Measurements from ENCODE around the gene INSIG2. TPM values are rescaled to one million over a fixed set of nuclear protein-coding genes. Genes with fewer than 3 reads are reported as not detected.

Gene INSIG2
- total and polyA plus RNA-seq, 9 donors = 12.9 to 24.2 (median 17.3) TPM

DNA sequence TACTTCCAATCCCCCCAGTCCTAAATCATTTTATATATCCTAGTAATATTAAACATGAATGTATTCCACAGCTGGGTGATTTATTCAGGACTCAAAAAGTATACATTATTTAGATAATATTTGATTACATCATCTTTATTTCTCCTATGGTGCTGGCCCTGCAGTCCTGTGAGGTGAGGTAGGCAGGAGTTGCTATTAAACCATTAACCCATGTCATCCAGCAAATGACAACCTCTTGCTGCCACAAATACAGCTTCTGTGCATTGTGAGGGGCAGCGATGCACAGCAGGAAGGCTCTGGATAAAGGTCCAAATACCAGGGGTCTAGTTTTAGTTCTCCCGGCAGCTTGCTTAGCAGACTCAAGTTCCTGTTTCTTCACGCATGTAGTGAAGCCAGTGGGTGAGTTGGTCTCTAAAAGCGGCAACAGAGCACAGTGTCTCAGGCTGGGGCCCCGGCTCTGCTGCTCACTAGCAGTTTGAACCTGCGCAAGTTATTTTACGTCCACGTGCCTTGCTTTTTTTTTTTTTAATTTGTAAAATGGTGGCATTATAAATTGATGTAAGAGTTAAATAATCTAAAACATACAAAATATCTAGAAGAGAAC is 36.1 kb downstream of the INSIG2 start:
- Histone ChIP-seq H3K27me3 (ENCODE audit: control insufficient read depth, insufficient read depth, low read length) (no peaks in the 10 kb centered on the region), H3K4me1 (ENCODE audit: control insufficient read depth, insufficient read depth, low read length) (peaks cover 14% of the 10 kb centered on the region), H3K27ac (ENCODE audit: low read length) (peak overlapping the region; percentile 65), H3K4me3 (ENCODE audit: low read length) (no peak overlapping the region), H3K36me3 (ENCODE audit: control insufficient read depth, insufficient read depth, low read length) (no peaks in the 10 kb centered on the region), H3K9me3 (replicated peaks; ENCODE audit: control insufficient read depth, low read depth, low read length) (no peaks in the 10 kb centered on the region)
- WGBS (ENCODE audit: insufficient coverage) = 19% methylated on average over 5 of the region's 8 CpGs
- DNase-seq = no peak

DNA sequence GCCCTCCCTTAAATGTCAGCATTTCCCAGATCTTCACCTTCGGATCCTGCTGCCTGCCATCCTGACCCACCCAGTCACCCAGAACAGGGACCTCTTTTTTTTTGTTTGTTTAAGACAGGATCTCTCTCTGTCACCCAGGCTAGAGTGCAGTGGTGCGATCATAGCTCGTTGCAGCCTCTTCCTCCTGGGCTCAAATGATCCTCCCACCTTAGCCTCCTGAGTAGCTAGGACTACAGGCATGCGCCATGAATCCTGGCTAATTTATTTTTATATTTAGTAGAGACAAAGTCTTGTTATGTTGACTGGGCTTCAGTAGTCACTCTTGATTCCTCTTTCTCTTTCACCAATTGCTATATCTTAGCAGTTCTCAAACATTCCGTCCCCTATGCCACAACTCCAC is 39.0 kb downstream of the INSIG2 start:
- no peaks in the 10 kb centered on the region for H3K27me3 ChIP-seq (ENCODE audit: control insufficient read depth, insufficient read depth, low read length)
- H3K9me3 ChIP-seq (replicated peaks; ENCODE audit: control insufficient read depth, low read depth, low read length) = no peaks in the 10 kb centered on the region
- no peak overlapping the region for H3K4me3 ChIP-seq (ENCODE audit: low read length)
- 90% methylated on average over 2 of the region's 5 CpGs for WGBS (ENCODE audit: insufficient coverage)
- no peak overlapping the region for H3K27ac ChIP-seq (ENCODE audit: low read length)
- H3K36me3 ChIP-seq (ENCODE audit: control insufficient read depth, insufficient read depth, low read length) = no peaks in the 10 kb centered on the region
- DNase-seq = no peak
- H3K4me1 ChIP-seq (ENCODE audit: control insufficient read depth, insufficient read depth, low read length) = peaks cover 9% of the 10 kb centered on the region

DNA sequence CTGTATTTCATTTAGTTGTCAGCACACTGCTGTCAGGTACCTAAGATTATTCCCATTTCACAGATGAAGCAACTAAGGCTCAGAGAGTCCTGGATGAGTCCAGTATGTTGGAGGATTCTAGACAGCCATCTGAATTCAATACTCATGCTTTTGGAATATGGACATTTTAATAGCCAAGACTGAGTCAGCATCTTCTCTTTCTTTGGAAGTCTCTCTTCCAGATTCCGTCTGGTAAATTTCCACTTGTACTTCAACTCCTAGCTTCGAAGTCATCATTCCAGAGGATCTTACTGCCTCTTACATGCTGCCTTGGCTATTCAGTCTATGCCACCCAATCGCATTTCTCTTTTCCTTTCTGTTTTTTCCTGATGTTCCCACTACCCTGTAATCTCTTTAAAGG is 40.6 kb downstream of the INSIG2 start:
- peaks cover 5% of the 10 kb centered on the region for H3K4me1 ChIP-seq (ENCODE audit: control insufficient read depth, insufficient read depth, low read length)
- no peaks in the 10 kb centered on the region for H3K9me3 ChIP-seq (replicated peaks; ENCODE audit: control insufficient read depth, low read depth, low read length)
- no peak for DNase-seq
- H3K27me3 ChIP-seq (ENCODE audit: control insufficient read depth, insufficient read depth, low read length) = no peaks in the 10 kb centered on the region
- H3K4me3 ChIP-seq (ENCODE audit: low read length) = no peak overlapping the region
- H3K27ac ChIP-seq (ENCODE audit: low read length) = no peak overlapping the region
- H3K36me3 ChIP-seq (ENCODE audit: control insufficient read depth, insufficient read depth, low read length) = no peaks in the 10 kb centered on the region
- 86% methylated on average over 3 of the region's 3 CpGs for WGBS (ENCODE audit: insufficient coverage)

DNA sequence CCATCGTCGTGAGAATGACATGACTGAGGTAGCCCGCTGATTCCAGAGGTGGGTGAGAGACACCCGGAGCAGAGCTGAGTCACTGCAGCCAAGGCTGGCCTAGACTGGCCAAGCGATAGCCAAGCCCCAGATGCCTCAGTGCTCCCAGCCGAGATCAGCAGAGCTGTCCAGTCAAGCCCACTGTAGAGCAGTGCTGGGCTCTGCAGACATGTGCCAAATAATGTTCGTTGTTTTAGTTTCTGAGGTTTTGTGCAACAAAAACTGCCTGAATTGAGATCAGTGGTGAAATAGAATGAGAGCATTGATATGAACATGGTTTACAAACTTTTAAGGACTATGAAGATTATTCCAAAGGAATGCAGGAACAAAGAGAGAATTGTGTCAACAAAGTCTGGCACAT is 42.1 kb downstream of the INSIG2 start:
- H3K27me3 ChIP-seq (ENCODE audit: control insufficient read depth, insufficient read depth, low read length) = no peaks in the 10 kb centered on the region
- H3K4me1 ChIP-seq (ENCODE audit: control insufficient read depth, insufficient read depth, low read length) = peaks cover 4% of the 10 kb centered on the region
- no peak overlapping the region for H3K4me3 ChIP-seq (ENCODE audit: low read length)
- no peak overlapping the region for H3K27ac ChIP-seq (ENCODE audit: low read length)
- H3K9me3 ChIP-seq (replicated peaks; ENCODE audit: control insufficient read depth, low read depth, low read length) = no peaks in the 10 kb centered on the region
- no peak for DNase-seq
- no peaks in the 10 kb centered on the region for H3K36me3 ChIP-seq (ENCODE audit: control insufficient read depth, insufficient read depth, low read length)
- 80% methylated on average over 7 of the region's 7 CpGs for WGBS (ENCODE audit: insufficient coverage)

DNA sequence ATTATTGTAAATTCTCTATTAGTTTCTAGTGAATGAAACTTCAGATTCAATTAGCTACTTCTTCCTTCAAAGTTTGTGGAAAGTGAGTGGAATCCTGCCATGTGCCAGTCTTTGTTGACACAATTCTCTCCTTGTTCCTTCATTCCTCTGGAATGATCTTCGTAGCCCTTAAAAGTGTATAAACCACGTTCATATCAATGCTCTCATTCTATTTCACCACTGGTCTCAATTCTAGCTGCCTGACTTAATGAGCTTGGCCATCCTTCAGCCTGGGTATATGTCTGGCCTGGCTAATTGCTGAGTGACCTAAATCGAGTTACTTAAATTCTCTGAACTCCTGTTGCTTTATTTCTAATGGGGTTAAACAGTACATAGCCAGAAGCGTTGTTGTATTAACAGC is 43.5 kb downstream of the INSIG2 start:
- WGBS (ENCODE audit: insufficient coverage) = 70% methylated on average over 1 of the region's 4 CpGs
- Histone ChIP-seq H3K27me3 (ENCODE audit: control insufficient read depth, insufficient read depth, low read length) (no peaks in the 10 kb centered on the region), H3K27ac (ENCODE audit: low read length) (no peak overlapping the region), H3K9me3 (replicated peaks; ENCODE audit: control insufficient read depth, low read depth, low read length) (no peaks in the 10 kb centered on the region), H3K4me3 (ENCODE audit: low read length) (no peak overlapping the region), H3K36me3 (ENCODE audit: control insufficient read depth, insufficient read depth, low read length) (no peaks in the 10 kb centered on the region), H3K4me1 (ENCODE audit: control insufficient read depth, insufficient read depth, low read length) (peaks cover 4% of the 10 kb centered on the region)
- no peak for DNase-seq

DNA sequence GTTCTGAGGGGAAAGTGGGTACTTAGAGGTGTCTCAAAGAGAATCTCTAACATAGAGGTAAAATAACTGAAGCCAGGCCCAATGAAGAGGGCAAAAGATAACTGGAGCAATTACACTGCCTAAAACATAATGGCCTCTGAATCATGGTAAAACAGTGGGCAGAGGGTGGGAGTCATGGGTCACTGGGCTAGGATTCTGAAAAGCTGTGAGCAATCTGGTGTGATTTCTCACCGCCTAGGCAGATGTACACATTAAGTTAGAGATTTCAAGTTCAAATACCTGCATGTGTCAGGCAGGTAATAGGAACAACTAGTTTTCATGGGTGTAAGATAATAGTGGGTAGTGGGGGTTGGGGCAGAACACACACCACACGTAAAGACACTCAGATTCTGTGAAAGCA is 45.6 kb downstream of the INSIG2 start:
- Histone ChIP-seq H3K4me3 (ENCODE audit: low read length) (no peak overlapping the region), H3K27ac (ENCODE audit: low read length) (no peak overlapping the region), H3K9me3 (replicated peaks; ENCODE audit: control insufficient read depth, low read depth, low read length) (no peaks in the 10 kb centered on the region), H3K27me3 (ENCODE audit: control insufficient read depth, insufficient read depth, low read length) (no peaks in the 10 kb centered on the region), H3K36me3 (ENCODE audit: control insufficient read depth, insufficient read depth, low read length) (no peaks in the 10 kb centered on the region), H3K4me1 (ENCODE audit: control insufficient read depth, insufficient read depth, low read length) (peaks cover 4% of the 10 kb centered on the region)
- 83% methylated on average over 1 of the region's 2 CpGs for WGBS (ENCODE audit: insufficient coverage)
- no peak for DNase-seq

DNA sequence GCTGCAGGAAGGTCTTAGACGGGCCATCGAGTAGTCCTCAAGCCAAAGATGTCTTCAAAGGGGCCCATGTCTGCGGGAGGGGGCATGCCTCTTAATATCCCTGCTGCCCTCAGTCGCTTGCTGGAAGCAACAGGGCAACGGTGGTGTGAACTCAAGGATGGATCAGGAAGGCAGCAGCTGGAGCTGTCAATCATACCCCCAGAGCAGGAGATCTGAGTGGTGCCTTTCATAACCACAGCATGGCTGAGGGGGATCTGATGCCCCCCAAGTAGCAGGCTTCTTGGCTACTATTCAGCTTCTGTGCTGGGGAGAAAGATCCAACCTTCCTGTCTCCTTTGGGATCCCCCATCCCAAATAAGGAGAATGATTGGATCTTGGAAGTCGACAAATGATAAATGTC is 46.4 kb downstream of the INSIG2 start:
- peak; percentile 18 for DNase-seq
- Histone ChIP-seq H3K9me3 (replicated peaks; ENCODE audit: control insufficient read depth, low read depth, low read length) (no peaks in the 10 kb centered on the region), H3K27me3 (ENCODE audit: control insufficient read depth, insufficient read depth, low read length) (no peaks in the 10 kb centered on the region), H3K27ac (ENCODE audit: low read length) (no peak overlapping the region), H3K4me3 (ENCODE audit: low read length) (no peak overlapping the region), H3K36me3 (ENCODE audit: control insufficient read depth, insufficient read depth, low read length) (no peaks in the 10 kb centered on the region), H3K4me1 (ENCODE audit: control insufficient read depth, insufficient read depth, low read length) (peaks cover 4% of the 10 kb centered on the region)
- WGBS (ENCODE audit: insufficient coverage) = 73% methylated on average over 5 of the region's 6 CpGs

DNA sequence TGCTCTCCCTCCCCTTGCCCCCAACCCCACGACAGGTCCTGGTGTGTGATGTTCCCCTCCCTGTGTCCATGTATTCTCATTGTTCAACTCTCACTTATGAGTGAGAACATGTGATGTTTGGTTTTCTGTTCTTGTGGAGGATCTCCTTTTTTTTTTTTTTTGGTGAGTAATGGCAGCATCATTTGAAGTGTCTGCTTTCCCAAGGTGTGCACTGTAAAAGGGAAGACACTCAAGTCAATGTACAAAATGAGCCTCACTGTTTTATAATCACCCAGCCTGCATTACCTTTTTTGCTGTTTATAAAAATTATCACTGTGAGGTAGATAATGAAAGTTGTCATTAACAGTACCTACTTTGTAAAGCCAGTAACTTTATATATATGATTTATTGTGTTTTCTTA is 56.9 kb downstream of the INSIG2 start:
- no peaks in the 10 kb centered on the region for H3K9me3 ChIP-seq (replicated peaks; ENCODE audit: control insufficient read depth, low read depth, low read length)
- no peak for DNase-seq
- WGBS (ENCODE audit: insufficient coverage) = no CpG with 5 or more reads among the region's 1 CpG
- no peak overlapping the region for H3K27ac ChIP-seq (ENCODE audit: low read length)
- no peaks in the 10 kb centered on the region for H3K36me3 ChIP-seq (ENCODE audit: control insufficient read depth, insufficient read depth, low read length)
- H3K27me3 ChIP-seq (ENCODE audit: control insufficient read depth, insufficient read depth, low read length) = no peaks in the 10 kb centered on the region
- H3K4me1 ChIP-seq (ENCODE audit: control insufficient read depth, insufficient read depth, low read length) = no peaks in the 10 kb centered on the region
- H3K4me3 ChIP-seq (ENCODE audit: low read length) = no peak overlapping the region

DNA sequence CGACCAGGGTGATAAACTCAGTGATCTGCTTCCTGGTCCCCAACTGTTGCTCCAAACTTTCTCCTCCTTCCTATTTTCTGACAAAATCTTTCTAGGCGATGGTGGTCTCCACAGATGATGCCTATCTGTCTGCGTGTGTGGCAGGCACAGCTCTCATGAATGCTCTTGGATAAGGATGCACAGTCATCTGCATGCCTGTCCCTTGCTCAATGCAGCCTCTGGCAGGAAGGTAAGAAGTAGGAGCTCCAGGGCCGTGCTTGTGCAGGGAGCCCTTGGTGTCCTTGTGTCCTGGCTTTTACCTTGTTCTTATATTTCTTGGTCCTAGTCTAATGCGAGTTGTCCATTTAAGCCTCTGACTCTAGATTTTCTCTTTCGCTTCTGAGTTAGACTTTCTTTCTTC is 57.5 kb downstream of the INSIG2 start:
- Histone ChIP-seq H3K4me3 (ENCODE audit: low read length) (no peak overlapping the region), H3K27ac (ENCODE audit: low read length) (no peak overlapping the region), H3K4me1 (ENCODE audit: control insufficient read depth, insufficient read depth, low read length) (no peaks in the 10 kb centered on the region), H3K36me3 (ENCODE audit: control insufficient read depth, insufficient read depth, low read length) (no peaks in the 10 kb centered on the region), H3K27me3 (ENCODE audit: control insufficient read depth, insufficient read depth, low read length) (no peaks in the 10 kb centered on the region), H3K9me3 (replicated peaks; ENCODE audit: control insufficient read depth, low read depth, low read length) (no peaks in the 10 kb centered on the region)
- DNase-seq = no peak
- WGBS (ENCODE audit: insufficient coverage) = 75% methylated on average over 4 of the region's 6 CpGs

DNA sequence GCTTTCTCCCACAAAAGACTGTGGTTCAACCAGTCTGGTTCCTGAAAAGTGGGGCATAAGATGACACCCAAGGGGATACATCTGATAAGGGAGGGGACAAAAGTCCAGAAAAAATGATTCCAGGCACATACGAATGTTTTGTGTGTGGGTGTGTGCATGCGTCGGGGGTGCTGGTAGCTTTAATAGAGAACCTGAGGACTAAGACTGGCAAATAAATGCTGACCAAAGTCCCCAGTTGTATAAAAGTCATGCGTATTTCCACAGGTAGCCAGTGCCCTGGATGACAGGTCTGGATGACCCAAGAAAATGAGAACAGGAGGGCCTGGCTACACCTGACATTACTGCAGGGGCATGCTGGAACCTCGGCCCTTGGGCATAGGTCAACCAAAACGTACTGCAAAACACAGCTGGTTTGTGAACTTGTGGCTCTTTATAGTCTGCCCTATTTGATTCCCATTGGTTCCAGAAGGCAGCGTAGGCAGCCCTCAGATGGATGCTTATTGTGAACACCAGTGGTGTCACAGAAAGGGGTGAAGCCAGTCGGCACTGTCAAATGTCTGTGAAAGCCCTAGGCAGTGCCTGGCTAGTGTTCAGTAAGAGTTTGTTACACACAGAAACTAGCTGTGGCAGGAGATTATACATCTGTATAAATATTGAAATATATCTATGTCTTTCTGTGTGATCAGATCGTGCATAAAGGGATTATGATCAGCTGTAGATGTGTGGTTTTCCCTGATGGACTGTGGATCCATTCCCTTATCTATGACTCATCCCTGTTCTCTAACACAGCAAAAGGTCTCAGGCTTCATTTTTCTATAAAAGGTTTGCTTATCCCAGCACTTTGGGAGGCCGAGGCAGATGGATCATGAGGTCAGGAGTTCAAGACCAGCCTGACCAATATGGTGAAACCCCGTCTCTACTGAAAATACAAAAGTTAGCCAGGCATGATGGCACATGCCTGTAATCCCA is 58.3 kb downstream of the INSIG2 start:
- Histone ChIP-seq H3K9me3 (replicated peaks; ENCODE audit: control insufficient read depth, low read depth, low read length) (no peaks in the 10 kb centered on the region), H3K4me1 (ENCODE audit: control insufficient read depth, insufficient read depth, low read length) (no peaks in the 10 kb centered on the region), H3K36me3 (ENCODE audit: control insufficient read depth, insufficient read depth, low read length) (no peaks in the 10 kb centered on the region), H3K4me3 (ENCODE audit: low read length) (no peak overlapping the region), H3K27ac (ENCODE audit: low read length) (no peak overlapping the region), H3K27me3 (ENCODE audit: control insufficient read depth, insufficient read depth, low read length) (no peaks in the 10 kb centered on the region)
- DNase-seq = no peak
- 82% methylated on average over 10 of the region's 11 CpGs for WGBS (ENCODE audit: insufficient coverage)
